GM23338 (cell line): Measurements from ENCODE around the gene OVAAL.

Experiments
- CREB1 ChIP-seq: fragments of 250-450 bp; sonication (Bioruptor Pico); IDR thresholded peaks from 2 replicates; pipeline ENCODE4 v1.5.0; 2020; ENCODE audit warnings: low read depth, mild to moderate bottlenecking, moderate library complexity
- EZH2 ChIP-seq: fragments of 200-600 bp; sonication (generic); IDR thresholded peaks from one replicate; pipeline ENCODE4 v1.8.0; 2017; ENCODE audit warnings: antibody characterized with exemption, mild to moderate bottlenecking, low read depth; ENCODE audit not compliant: unreplicated experiment
- EZH2phosphoT487 ChIP-seq: fragments of 200-600 bp; sonication (generic); IDR thresholded peaks from one replicate; pipeline ENCODE4 v1.8.1; 2018; ENCODE audit warnings: antibody characterized with exemption; ENCODE audit not compliant: unreplicated experiment
- JUNB ChIP-seq: IDR thresholded peaks from one replicate; pipeline ENCODE4 v1.6.1; 2016; ENCODE audit warnings: antibody characterized with exemption; ENCODE audit not compliant: unreplicated experiment
- NANOG ChIP-seq: IDR thresholded peaks from 2 replicates; pipeline ENCODE4 v1.6.1; 2016; ENCODE audit warnings: antibody characterized with exemption, borderline replicate concordance
- POLR2AphosphoS5 ChIP-seq: IDR thresholded peaks from 2 replicates; pipeline ENCODE4 v1.6.1; 2016; ENCODE audit warnings: antibody characterized with exemption, low read depth
- ZNF331 ChIP-seq: fragments of 250-450 bp; sonication (Bioruptor Pico); IDR thresholded peaks from 2 replicates; pipeline ENCODE4 v1.5.0; 2020; ENCODE audit warnings: low read depth, mild to moderate bottlenecking, moderate library complexity
- TF ChIP-seq, protein P1 (sequence below), 2 experiments: fragments of 200-600 bp in 1 of 2; sonication (generic) in 1 of 2; conservative IDR thresholded peaks; 2 replicates each; pipeline versions ENCODE4 v1.5.1 to v1.6.1; 2016 to 2017; ENCODE audit warnings: antibody characterized with exemption in 2 of 2, low read depth in 2 of 2, mild to moderate bottlenecking in 2 of 2, moderate library complexity in 1 of 2
- TF ChIP-seq, protein P2 (sequence below): IDR thresholded peaks from 2 replicates; pipeline ENCODE4 v1.6.1; 2016; ENCODE audit warnings: antibody characterized with exemption
- TF ChIP-seq, protein P3 (sequence below): IDR thresholded peaks from one replicate; pipeline ENCODE4 v1.6.1; 2018; ENCODE audit warnings: antibody characterized with exemption; ENCODE audit not compliant: unreplicated experiment

DNA sequence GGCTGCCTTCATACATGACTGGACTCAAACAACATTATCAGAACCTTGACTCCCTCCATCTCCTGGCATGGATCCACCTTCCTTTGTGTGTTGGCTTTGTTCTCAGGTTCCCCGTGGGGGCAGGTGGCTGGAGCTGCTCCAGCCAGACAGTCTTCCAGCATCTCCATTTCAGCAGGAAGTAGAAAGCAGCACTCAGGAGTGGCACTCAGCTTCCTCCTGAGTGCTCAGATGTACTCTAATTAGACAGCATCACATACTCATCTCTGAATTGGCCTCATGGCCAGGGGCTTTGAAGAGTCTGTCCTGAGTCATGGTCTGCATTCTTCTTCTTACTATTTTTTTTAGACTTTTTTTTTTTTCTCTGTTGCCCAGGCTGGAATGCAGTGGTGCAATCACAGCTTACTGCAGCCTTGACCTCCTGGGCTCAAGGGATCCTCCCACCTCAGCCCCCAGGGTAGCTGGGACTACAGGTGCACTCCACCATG is 27.9 kb downstream of the OVAAL start:
- TF ChIP-seq, protein P1, sequence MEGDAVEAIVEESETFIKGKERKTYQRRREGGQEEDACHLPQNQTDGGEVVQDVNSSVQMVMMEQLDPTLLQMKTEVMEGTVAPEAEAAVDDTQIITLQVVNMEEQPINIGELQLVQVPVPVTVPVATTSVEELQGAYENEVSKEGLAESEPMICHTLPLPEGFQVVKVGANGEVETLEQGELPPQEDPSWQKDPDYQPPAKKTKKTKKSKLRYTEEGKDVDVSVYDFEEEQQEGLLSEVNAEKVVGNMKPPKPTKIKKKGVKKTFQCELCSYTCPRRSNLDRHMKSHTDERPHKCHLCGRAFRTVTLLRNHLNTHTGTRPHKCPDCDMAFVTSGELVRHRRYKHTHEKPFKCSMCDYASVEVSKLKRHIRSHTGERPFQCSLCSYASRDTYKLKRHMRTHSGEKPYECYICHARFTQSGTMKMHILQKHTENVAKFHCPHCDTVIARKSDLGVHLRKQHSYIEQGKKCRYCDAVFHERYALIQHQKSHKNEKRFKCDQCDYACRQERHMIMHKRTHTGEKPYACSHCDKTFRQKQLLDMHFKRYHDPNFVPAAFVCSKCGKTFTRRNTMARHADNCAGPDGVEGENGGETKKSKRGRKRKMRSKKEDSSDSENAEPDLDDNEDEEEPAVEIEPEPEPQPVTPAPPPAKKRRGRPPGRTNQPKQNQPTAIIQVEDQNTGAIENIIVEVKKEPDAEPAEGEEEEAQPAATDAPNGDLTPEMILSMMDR (conservative IDR thresholded peaks at IDR 0.05; ENCODE audit: low read depth in 2 of 2) = no peak
- no peak for TF ChIP-seq EZH2phosphoT487
- no peak for TF ChIP-seq EZH2
- no peak for TF ChIP-seq POLR2AphosphoS5
- TF ChIP-seq, protein P2, sequence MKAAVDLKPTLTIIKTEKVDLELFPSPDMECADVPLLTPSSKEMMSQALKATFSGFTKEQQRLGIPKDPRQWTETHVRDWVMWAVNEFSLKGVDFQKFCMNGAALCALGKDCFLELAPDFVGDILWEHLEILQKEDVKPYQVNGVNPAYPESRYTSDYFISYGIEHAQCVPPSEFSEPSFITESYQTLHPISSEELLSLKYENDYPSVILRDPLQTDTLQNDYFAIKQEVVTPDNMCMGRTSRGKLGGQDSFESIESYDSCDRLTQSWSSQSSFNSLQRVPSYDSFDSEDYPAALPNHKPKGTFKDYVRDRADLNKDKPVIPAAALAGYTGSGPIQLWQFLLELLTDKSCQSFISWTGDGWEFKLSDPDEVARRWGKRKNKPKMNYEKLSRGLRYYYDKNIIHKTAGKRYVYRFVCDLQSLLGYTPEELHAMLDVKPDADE = no peak
- TF ChIP-seq, protein P3, sequence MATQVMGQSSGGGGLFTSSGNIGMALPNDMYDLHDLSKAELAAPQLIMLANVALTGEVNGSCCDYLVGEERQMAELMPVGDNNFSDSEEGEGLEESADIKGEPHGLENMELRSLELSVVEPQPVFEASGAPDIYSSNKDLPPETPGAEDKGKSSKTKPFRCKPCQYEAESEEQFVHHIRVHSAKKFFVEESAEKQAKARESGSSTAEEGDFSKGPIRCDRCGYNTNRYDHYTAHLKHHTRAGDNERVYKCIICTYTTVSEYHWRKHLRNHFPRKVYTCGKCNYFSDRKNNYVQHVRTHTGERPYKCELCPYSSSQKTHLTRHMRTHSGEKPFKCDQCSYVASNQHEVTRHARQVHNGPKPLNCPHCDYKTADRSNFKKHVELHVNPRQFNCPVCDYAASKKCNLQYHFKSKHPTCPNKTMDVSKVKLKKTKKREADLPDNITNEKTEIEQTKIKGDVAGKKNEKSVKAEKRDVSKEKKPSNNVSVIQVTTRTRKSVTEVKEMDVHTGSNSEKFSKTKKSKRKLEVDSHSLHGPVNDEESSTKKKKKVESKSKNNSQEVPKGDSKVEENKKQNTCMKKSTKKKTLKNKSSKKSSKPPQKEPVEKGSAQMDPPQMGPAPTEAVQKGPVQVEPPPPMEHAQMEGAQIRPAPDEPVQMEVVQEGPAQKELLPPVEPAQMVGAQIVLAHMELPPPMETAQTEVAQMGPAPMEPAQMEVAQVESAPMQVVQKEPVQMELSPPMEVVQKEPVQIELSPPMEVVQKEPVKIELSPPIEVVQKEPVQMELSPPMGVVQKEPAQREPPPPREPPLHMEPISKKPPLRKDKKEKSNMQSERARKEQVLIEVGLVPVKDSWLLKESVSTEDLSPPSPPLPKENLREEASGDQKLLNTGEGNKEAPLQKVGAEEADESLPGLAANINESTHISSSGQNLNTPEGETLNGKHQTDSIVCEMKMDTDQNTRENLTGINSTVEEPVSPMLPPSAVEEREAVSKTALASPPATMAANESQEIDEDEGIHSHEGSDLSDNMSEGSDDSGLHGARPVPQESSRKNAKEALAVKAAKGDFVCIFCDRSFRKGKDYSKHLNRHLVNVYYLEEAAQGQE = no peak
- no peak for TF ChIP-seq CREB1 (CRISPR knock-in tag)
- no peak for TF ChIP-seq ZNF331 (CRISPR knock-in tag)
- TF ChIP-seq JUNB = no peak
- no peak for TF ChIP-seq NANOG
